NCI-H1048 (cell line): ENCODE measurements around the gene TEX14.
"Not testable (repeated sequence)": the region's sequence is repeated elsewhere in the genome, so short reads cannot be mapped to it uniquely, and the experiment has no call there.

Source experiments
- DNase-seq: peaks from one replicate; lab custom pipeline; 2025; lab: John Stamatoyannopoulos, UW

The TEX14 gene

GRCh38 chr17:58597371-58597770 is 94.5 kb downstream of the TEX14 start:
- DNase-seq, result no peak

- DNase-seq, result no peak
Observed at GRCh38 chr17:58595194-58595792, 96.6 kb downstream of the TEX14 start.

GRCh38 chr17:58593123-58593522 is 98.7 kb downstream of the TEX14 start:
- no peak for DNase-seq

GRCh38 chr17:58591455-58591854 is 100.4 kb downstream of the TEX14 start:
- no peak for DNase-seq

GRCh38 chr17:58590377-58590776 is 101.5 kb downstream of the TEX14 start:
- DNase-seq, result no peak

- DNase-seq, result peak; percentile 6
Observed at GRCh38 chr17:58587713-58588117, 104.1 kb downstream of the TEX14 start.

GRCh38 chr17:58586009-58586644 is 105.7 kb downstream of the TEX14 start:
- no peak for DNase-seq

- no peak for DNase-seq
Observed at GRCh38 chr17:58585554-58585953, 106.3 kb downstream of the TEX14 start.

GRCh38 chr17:58583486-58583885 is 108.4 kb downstream of the TEX14 start:
- DNase-seq, result no peak

- not testable (repeated sequence) for DNase-seq
Observed at GRCh38 chr17:58582718-58583117, 109.1 kb downstream of the TEX14 start.

GRCh38 chr17:58580671-58581070 is 111.2 kb downstream of the TEX14 start:
- DNase-seq, result no peak

- DNase-seq, result peak; percentile 64
Observed at GRCh38 chr17:58577696-58578095, 114.1 kb downstream of the TEX14 start.

- no peak for DNase-seq
Observed at GRCh38 chr17:58576679-58577367, 115.0 kb downstream of the TEX14 start.

GRCh38 chr17:58575511-58575910 is 116.3 kb downstream of the TEX14 start:
- no peak for DNase-seq

GRCh38 chr17:58574025-58574424 is 117.8 kb downstream of the TEX14 start:
- no peak for DNase-seq

GRCh38 chr17:58572846-58573245 is 119.0 kb downstream of the TEX14 start:
- no peak for DNase-seq

- no peak for DNase-seq
Observed at GRCh38 chr17:58570758-58571157, 121.1 kb downstream of the TEX14 start.

GRCh38 chr17:58569196-58569595 is 122.6 kb downstream of the TEX14 start:
- DNase-seq, result no peak

GRCh38 chr17:58568044-58568799 is 123.6 kb downstream of the TEX14 start:
- DNase-seq, result no peak

- no peak for DNase-seq
Observed at GRCh38 chr17:58565389-58566311, 126.2 kb downstream of the TEX14 start.

- no peak for DNase-seq
Observed at GRCh38 chr17:58564971-58565370, 126.9 kb downstream of the TEX14 start.

GRCh38 chr17:58564243-58564642 is 127.6 kb downstream of the TEX14 start:
- DNase-seq, result no peak
